Heart left ventricle (tissue), 13 donors: ENCODE data around the gene DEGS1.

Experiments used
- POLR2A ChIP-seq, 2 donors: fragments of 450-650 bp; IDR thresholded peaks; one replicate each; pipeline ENCODE4 v1.6.1; 2017; ENCODE audit warnings: antibody characterized with exemption in 2 of 2, mild to moderate bottlenecking in 2 of 2, moderate library complexity in 2 of 2
- TF ChIP-seq, protein P1 (sequence below), 12 donors: fragments of 200-600 bp; sonication (generic) in 4 of 12; IDR thresholded peaks; one replicate each; pipeline versions ENCODE4 v1.5.0 to v1.8.0; 2018 to 2022; ENCODE audit warnings: antibody characterized with exemption in 12 of 12, mild to moderate bottlenecking in 5 of 12
- donor health status: ischemic (EF 13 %, LVEDD 7.1; RV severe dilation, severe dysfunction).
- donor health status: DM: no; HTN: yes; CAD: no.
- donor health status: DM: no; HTN: no; CAD: no.
- donor health status: ischemic (EF 25% LVEDD 6.9; RV normal size, moderate dysfunction).
- donor health status: ischemic (EF 25% LVEDD 5.7; RV mildly dilated, moderate dysfunction).
- donor health status: ischemic (EF 35%, LVEDD 5.7; RV mildly dilated, moderate dysfunction).
- donor health status: nonischemic (EF 11% LVEDD 7.7; RV severe dilation, severe dysfunction).
- donor health status: DM: yes; HTN: yes; CAD: no.
- donor health status: PGD.
- donor health status: ischemic (EF 29% LVEDD 5.4; RV normal size, mild dysfunction).
- donor health status: nonischemic (EF 23%, LVEDD 6.1; RV moderate dilation, normal function).

DNA sequence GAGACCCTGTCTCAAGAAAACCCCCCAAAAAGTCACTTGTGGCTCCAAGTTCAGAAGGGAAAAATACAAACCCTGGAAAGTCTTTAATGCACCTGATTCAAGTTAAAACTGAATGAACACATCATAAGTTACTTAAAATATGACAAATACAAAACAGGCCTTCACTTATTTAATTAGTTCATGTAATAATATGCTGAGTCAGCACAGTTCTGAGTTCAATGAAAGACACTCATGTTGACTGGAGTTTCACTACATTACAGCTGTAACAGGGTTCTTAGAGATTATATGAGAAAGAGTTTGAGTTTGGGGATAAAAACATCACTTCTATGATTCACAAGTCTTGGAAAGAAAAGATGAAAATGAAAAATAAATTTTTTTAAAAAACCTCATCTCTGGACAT lies 51.0 kb downstream of the DEGS1 start:
- TF ChIP-seq, protein P1, sequence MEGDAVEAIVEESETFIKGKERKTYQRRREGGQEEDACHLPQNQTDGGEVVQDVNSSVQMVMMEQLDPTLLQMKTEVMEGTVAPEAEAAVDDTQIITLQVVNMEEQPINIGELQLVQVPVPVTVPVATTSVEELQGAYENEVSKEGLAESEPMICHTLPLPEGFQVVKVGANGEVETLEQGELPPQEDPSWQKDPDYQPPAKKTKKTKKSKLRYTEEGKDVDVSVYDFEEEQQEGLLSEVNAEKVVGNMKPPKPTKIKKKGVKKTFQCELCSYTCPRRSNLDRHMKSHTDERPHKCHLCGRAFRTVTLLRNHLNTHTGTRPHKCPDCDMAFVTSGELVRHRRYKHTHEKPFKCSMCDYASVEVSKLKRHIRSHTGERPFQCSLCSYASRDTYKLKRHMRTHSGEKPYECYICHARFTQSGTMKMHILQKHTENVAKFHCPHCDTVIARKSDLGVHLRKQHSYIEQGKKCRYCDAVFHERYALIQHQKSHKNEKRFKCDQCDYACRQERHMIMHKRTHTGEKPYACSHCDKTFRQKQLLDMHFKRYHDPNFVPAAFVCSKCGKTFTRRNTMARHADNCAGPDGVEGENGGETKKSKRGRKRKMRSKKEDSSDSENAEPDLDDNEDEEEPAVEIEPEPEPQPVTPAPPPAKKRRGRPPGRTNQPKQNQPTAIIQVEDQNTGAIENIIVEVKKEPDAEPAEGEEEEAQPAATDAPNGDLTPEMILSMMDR (IDR thresholded peaks at IDR 0.05): no peak
- TF ChIP-seq POLR2A (IDR thresholded peaks at IDR 0.05): no peak
